ENCODE results near the gene DDAH1.
A peak's percentile ranks its signal among the peaks of the same experiment; 100 is the strongest.

DDAH1 gene

GRCh38 chr1:85394130-85394529 lies 70.8 kb downstream of the DDAH1 start:
- no peak for DNase-seq (ENCODE audit: low read depth in 1 of 2, low spot score in 1 of 2)
- in situ Hi-C loops (cut with HindIII; ENCODE audit: low pct_unique_long_range_greater_than_20kb, low sequenced_read_pairs): no loop called here
- no peak for TF ChIP-seq JUND (IDR thresholded peaks at IDR 0.05; ENCODE audit: low read depth)

GRCh38 chr1:85393490-85393889 lies 71.5 kb downstream of the DDAH1 start:
- no peak for TF ChIP-seq JUND (IDR thresholded peaks at IDR 0.05; ENCODE audit: low read depth)
- DNase-seq (ENCODE audit: low read depth in 1 of 2, low spot score in 1 of 2): no peak
- in situ Hi-C loops (cut with HindIII; ENCODE audit: low pct_unique_long_range_greater_than_20kb, low sequenced_read_pairs): no loop called here

- TF ChIP-seq JUND (IDR thresholded peaks at IDR 0.05; ENCODE audit: low read depth): no peak
- in situ Hi-C loops (cut with HindIII; ENCODE audit: low pct_unique_long_range_greater_than_20kb, low sequenced_read_pairs): no loop called here
Observed at GRCh38 chr1:85388416-85388815, 76.5 kb downstream of the DDAH1 start.

GRCh38 chr1:85387781-85388180 lies 77.2 kb downstream of the DDAH1 start:
- DNase-seq (ENCODE audit: low read depth in 1 of 2, low spot score in 1 of 2): no peak
- in situ Hi-C loops (cut with HindIII; ENCODE audit: low pct_unique_long_range_greater_than_20kb, low sequenced_read_pairs): no loop called here
- no peak for TF ChIP-seq JUND (IDR thresholded peaks at IDR 0.05; ENCODE audit: low read depth)

More at GRCh38 chr1:85388416-85388815, 76.5 kb downstream of the DDAH1 start:
- no peak for DNase-seq (ENCODE audit: low read depth in 1 of 2, low spot score in 1 of 2)

GRCh38 chr1:85386068-85386722 lies 78.8 kb downstream of the DDAH1 start:
- no peak for TF ChIP-seq JUND (IDR thresholded peaks at IDR 0.05; ENCODE audit: low read depth)
- in situ Hi-C loops (cut with HindIII; ENCODE audit: low pct_unique_long_range_greater_than_20kb, low sequenced_read_pairs): no loop called here
- DNase-seq (ENCODE audit: low read depth in 1 of 2, low spot score in 1 of 2): no peak

GRCh38 chr1:85379203-85380136 lies 85.5 kb downstream of the DDAH1 start:
- in situ Hi-C loops (cut with HindIII; ENCODE audit: low pct_unique_long_range_greater_than_20kb, low sequenced_read_pairs): no loop called here
- no peak for TF ChIP-seq JUND (IDR thresholded peaks at IDR 0.05; ENCODE audit: low read depth)
- no peak for DNase-seq (ENCODE audit: low read depth in 1 of 2, low spot score in 1 of 2)

- DNase-seq (ENCODE audit: low read depth in 1 of 2, low spot score in 1 of 2): no peak
- in situ Hi-C loops (cut with HindIII; ENCODE audit: low pct_unique_long_range_greater_than_20kb, low sequenced_read_pairs): no loop called here
- TF ChIP-seq JUND (IDR thresholded peaks at IDR 0.05; ENCODE audit: low read depth): no peak
Observed at GRCh38 chr1:85378534-85378933, 86.4 kb downstream of the DDAH1 start.

GRCh38 chr1:85376356-85376755 lies 88.6 kb downstream of the DDAH1 start:
- DNase-seq (ENCODE audit: low read depth in 1 of 2, low spot score in 1 of 2): no peak
- in situ Hi-C loops (cut with HindIII; ENCODE audit: low pct_unique_long_range_greater_than_20kb, low sequenced_read_pairs): no loop called here
- no peak for TF ChIP-seq JUND (IDR thresholded peaks at IDR 0.05; ENCODE audit: low read depth)

- TF ChIP-seq JUND (IDR thresholded peaks at IDR 0.05; ENCODE audit: low read depth): no peak
- in situ Hi-C loops (cut with HindIII; ENCODE audit: low pct_unique_long_range_greater_than_20kb, low sequenced_read_pairs): no loop called here
- DNase-seq (ENCODE audit: low read depth in 1 of 2, low spot score in 1 of 2): no peak
Observed at GRCh38 chr1:85375493-85375892, 89.5 kb downstream of the DDAH1 start.

GRCh38 chr1:85374160-85374559 lies 90.8 kb downstream of the DDAH1 start:
- TF ChIP-seq JUND (IDR thresholded peaks at IDR 0.05; ENCODE audit: low read depth): no peak
- in situ Hi-C loops (cut with HindIII; ENCODE audit: low pct_unique_long_range_greater_than_20kb, low sequenced_read_pairs): no loop called here

GRCh38 chr1:85373378-85373708 lies 91.6 kb downstream of the DDAH1 start:
- no peak for DNase-seq (ENCODE audit: low read depth in 1 of 2, low spot score in 1 of 2)
- TF ChIP-seq JUND (IDR thresholded peaks at IDR 0.05; ENCODE audit: low read depth): no peak
- in situ Hi-C loops (cut with HindIII; ENCODE audit: low pct_unique_long_range_greater_than_20kb, low sequenced_read_pairs): no loop called here

More at GRCh38 chr1:85374160-85374559, 90.8 kb downstream of the DDAH1 start:
- DNase-seq (ENCODE audit: low read depth in 1 of 2, low spot score in 1 of 2): peak in 1 of 2 experiments; percentile 25

- DNase-seq (ENCODE audit: low read depth in 1 of 2, low spot score in 1 of 2): no peak
- in situ Hi-C loops (cut with HindIII; ENCODE audit: low pct_unique_long_range_greater_than_20kb, low sequenced_read_pairs): no loop called here
- TF ChIP-seq JUND (IDR thresholded peaks at IDR 0.05; ENCODE audit: low read depth): no peak
Observed at GRCh38 chr1:85372683-85373377, 92.1 kb downstream of the DDAH1 start.

- no peak for DNase-seq (ENCODE audit: low read depth in 1 of 2, low spot score in 1 of 2)
- no peak for TF ChIP-seq JUND (IDR thresholded peaks at IDR 0.05; ENCODE audit: low read depth)
- in situ Hi-C loops (cut with HindIII; ENCODE audit: low pct_unique_long_range_greater_than_20kb, low sequenced_read_pairs): no loop called here
Observed at GRCh38 chr1:85371021-85371420, 93.9 kb downstream of the DDAH1 start.
